ENCODE measurements around the gene PIP5KL1. TPM values are rescaled to one million over a fixed set of nuclear protein-coding genes. Genes with fewer than 3 reads are reported as not detected.

PIP5KL1 gene
- total RNA-seq, 1 experiment from 2014 or later = 7.8 TPM

DNA sequence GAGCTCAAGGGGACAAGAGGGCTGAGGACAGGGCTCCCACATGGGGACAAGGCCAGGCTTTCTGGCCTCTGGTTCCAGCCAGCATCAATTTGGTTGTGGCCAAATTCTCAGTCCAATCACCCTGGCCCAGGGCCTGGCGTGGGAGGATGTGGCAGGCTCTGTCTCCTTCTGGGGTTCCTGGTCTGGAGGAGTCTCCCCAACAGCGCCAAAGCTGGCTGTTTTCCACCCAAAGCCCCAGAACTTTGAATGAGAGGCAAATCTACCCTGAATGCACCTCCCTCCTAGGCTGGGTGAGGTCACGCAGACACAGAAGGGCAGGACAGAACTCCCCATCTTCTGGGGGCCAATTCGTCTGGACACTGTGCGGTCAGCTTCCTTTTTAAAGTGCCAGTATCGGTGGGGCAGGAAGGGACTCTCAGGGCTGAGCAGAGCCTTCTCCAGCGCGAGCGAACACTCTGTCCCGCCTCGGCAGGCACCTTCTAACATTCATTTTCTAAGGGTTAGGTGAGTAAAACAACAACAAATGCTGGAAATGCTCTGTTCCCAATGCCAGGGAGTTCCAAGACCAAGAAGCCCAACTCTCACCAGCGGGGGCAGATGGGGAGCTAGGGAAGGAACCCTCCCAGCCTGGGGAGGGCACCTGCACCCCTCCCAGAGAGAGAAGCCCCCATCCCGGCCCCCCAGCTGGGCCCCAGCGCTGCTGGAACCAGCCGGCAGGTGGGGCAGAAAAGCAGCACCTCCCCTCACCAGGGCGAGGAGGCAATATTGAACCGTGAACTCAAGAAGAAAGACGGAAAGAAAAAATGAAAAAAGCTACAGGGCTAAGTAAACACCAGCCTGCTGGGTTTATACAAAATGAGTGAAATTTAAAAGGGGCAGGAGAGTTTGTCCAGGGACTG, 10.7 kb upstream of the PIP5KL1 start:
- ChIA-PET POLR2A (no interaction called here), CTCF (interaction anchor here (1.0 kb wide), 1 partner anchor 58 kb away, joined by 5 read pairs; no protein-coding TSS in a partner anchor)
- ATAC-seq (no peak), DNase-seq (ENCODE audit: low read depth, low spot score) (no peak)
- peaks cover 65% of the 10 kb centered on the region for H3K4me1 ChIP-seq (ENCODE audit: control insufficient read depth, insufficient read depth, low read length)
- no peaks in the 10 kb centered on the region for H3K9me3 ChIP-seq (ENCODE audit: control insufficient read depth, insufficient read depth, low read depth, low read length)
- in situ Hi-C loops (cut with HindIII; ENCODE audit: low pct_unique_long_range_greater_than_20kb, low sequenced_read_pairs) = loop anchor here (25.0 kb wide), 1 partner anchor 146 kb away; no protein-coding TSS in a partner anchor
- no peak overlapping the region for H3K4me3 ChIP-seq (ENCODE audit: low read depth in 2 of 2, low read length in 2 of 2)
- no peaks in the 10 kb centered on the region for H3K27me3 ChIP-seq (ENCODE audit: control insufficient read depth, insufficient read depth, low read length)
- intact Hi-C loops (cut with micrococcal nuclease; ENCODE audit: unreplicated experiment) = loop anchor here (5.0 kb wide), 2 partner anchors 36 to 96 kb away; no protein-coding TSS in a partner anchor
- TF ChIP-seq POLR2AphosphoS5 (IDR thresholded peaks at IDR 0.05; ENCODE audit: low read depth, low read length) (no peak), TCF7L2 (IDR thresholded peaks at IDR 0.05; ENCODE audit: low read depth, low read length) (no peak), SIN3A (IDR thresholded peaks at IDR 0.05; ENCODE audit: borderline replicate concordance, insufficient read depth, low read depth, low read length) (no peak)
- TF ChIP-seq, protein P1, sequence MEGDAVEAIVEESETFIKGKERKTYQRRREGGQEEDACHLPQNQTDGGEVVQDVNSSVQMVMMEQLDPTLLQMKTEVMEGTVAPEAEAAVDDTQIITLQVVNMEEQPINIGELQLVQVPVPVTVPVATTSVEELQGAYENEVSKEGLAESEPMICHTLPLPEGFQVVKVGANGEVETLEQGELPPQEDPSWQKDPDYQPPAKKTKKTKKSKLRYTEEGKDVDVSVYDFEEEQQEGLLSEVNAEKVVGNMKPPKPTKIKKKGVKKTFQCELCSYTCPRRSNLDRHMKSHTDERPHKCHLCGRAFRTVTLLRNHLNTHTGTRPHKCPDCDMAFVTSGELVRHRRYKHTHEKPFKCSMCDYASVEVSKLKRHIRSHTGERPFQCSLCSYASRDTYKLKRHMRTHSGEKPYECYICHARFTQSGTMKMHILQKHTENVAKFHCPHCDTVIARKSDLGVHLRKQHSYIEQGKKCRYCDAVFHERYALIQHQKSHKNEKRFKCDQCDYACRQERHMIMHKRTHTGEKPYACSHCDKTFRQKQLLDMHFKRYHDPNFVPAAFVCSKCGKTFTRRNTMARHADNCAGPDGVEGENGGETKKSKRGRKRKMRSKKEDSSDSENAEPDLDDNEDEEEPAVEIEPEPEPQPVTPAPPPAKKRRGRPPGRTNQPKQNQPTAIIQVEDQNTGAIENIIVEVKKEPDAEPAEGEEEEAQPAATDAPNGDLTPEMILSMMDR (IDR thresholded peaks at IDR 0.05) = no peak
- TF ChIP-seq, protein P2, sequence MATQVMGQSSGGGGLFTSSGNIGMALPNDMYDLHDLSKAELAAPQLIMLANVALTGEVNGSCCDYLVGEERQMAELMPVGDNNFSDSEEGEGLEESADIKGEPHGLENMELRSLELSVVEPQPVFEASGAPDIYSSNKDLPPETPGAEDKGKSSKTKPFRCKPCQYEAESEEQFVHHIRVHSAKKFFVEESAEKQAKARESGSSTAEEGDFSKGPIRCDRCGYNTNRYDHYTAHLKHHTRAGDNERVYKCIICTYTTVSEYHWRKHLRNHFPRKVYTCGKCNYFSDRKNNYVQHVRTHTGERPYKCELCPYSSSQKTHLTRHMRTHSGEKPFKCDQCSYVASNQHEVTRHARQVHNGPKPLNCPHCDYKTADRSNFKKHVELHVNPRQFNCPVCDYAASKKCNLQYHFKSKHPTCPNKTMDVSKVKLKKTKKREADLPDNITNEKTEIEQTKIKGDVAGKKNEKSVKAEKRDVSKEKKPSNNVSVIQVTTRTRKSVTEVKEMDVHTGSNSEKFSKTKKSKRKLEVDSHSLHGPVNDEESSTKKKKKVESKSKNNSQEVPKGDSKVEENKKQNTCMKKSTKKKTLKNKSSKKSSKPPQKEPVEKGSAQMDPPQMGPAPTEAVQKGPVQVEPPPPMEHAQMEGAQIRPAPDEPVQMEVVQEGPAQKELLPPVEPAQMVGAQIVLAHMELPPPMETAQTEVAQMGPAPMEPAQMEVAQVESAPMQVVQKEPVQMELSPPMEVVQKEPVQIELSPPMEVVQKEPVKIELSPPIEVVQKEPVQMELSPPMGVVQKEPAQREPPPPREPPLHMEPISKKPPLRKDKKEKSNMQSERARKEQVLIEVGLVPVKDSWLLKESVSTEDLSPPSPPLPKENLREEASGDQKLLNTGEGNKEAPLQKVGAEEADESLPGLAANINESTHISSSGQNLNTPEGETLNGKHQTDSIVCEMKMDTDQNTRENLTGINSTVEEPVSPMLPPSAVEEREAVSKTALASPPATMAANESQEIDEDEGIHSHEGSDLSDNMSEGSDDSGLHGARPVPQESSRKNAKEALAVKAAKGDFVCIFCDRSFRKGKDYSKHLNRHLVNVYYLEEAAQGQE (IDR thresholded peaks at IDR 0.05; ENCODE audit: insufficient read depth in 1 of 2, low read depth in 2 of 2, low read length in 1 of 2) = no peak
- TSS peak; percentile 44 for BruUV-seq (replicated peaks)
- H3K36me3 ChIP-seq (ENCODE audit: control insufficient read depth, insufficient read depth, low read length) = peaks cover 12% of the 10 kb centered on the region
- peak overlapping the region; percentile 93 for H3K27ac ChIP-seq (ENCODE audit: low read length)

DNA sequence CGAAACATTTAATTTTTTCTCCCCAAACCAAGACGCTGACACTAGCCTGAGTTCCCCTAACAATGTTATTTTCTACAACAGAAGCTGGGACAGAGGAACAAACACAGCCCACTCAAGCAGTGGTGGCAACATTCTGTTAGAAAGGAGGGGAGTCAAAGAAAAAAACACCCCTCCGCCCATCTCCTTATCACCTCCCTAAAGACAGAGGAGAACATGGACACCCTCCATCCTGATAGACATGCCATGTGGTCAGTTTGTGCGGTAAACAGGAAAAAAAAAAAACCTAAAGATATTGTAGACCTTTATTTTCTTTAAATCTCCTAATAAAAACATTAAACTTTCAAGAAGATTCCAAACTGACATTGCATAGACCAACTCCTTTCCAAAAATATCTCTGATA, 10.0 kb upstream of the PIP5KL1 start:
- Histone ChIP-seq H3K36me3 (ENCODE audit: control insufficient read depth, insufficient read depth, low read length) (peaks cover 12% of the 10 kb centered on the region), H3K4me1 (ENCODE audit: control insufficient read depth, insufficient read depth, low read length) (peaks cover 65% of the 10 kb centered on the region), H3K27me3 (ENCODE audit: control insufficient read depth, insufficient read depth, low read length) (no peaks in the 10 kb centered on the region), H3K27ac (ENCODE audit: low read length) (peak overlapping the region; percentile 93), H3K9me3 (ENCODE audit: control insufficient read depth, insufficient read depth, low read depth, low read length) (no peaks in the 10 kb centered on the region), H3K4me3 (ENCODE audit: low read depth in 2 of 2, low read length in 2 of 2) (no peak overlapping the region)
- intact Hi-C loops (cut with micrococcal nuclease; ENCODE audit: unreplicated experiment) = loop anchor here (5.0 kb wide), 2 partner anchors 37 to 97 kb away; no protein-coding TSS in a partner anchor
- BruUV-seq (replicated peaks) = no TSS peak
- ChIA-PET CTCF (no interaction called here), POLR2A (no interaction called here)
- ATAC-seq (no peak), DNase-seq (ENCODE audit: low read depth, low spot score) (no peak)
- no peak for TF ChIP-seq SIN3A (IDR thresholded peaks at IDR 0.05; ENCODE audit: borderline replicate concordance, insufficient read depth, low read depth, low read length)
- TF ChIP-seq, protein P1 (IDR thresholded peaks at IDR 0.05) = no peak
- TF ChIP-seq, protein P2 (IDR thresholded peaks at IDR 0.05; ENCODE audit: insufficient read depth in 1 of 2, low read depth in 2 of 2, low read length in 1 of 2) = no peak
- TF ChIP-seq POLR2AphosphoS5 (IDR thresholded peaks at IDR 0.05; ENCODE audit: low read depth, low read length) = no peak
- no peak for TF ChIP-seq TCF7L2 (IDR thresholded peaks at IDR 0.05; ENCODE audit: low read depth, low read length)
- in situ Hi-C loops (cut with HindIII; ENCODE audit: low pct_unique_long_range_greater_than_20kb, low sequenced_read_pairs) = loop anchor here (25.0 kb wide), 1 partner anchor 147 kb away; no protein-coding TSS in a partner anchor

Data from Panc1 (cell line).